Keratinocyte (primary cell): Measurements from ENCODE around the gene TSPAN18. TPM values are rescaled to one million over a fixed set of nuclear protein-coding genes. Genes with fewer than 3 reads are reported as not detected.

ENCODE experiments used
- DNase-seq: peaks from one replicate; pipeline ENCODE4 v3.0.0-alpha.2; 2011; ENCODE audit warnings: low read depth, missing footprints, low spot score
- FAIRE-seq: peaks from 2 replicates; lab custom pipeline; 2011; peaks lifted over from hg19 to GRCh38; lab: Jason Lieb, UNC
- H2AFZ ChIP-seq: 2 replicates; pipeline ENCODE4 v1.6.0; 2012; ENCODE audit warnings: low read length, control low read depth, inconsistent platforms; ENCODE audit not compliant: control insufficient read depth
- H3K27ac ChIP-seq: 2 replicates; pipeline ENCODE4 v1.5.1; 2011; ENCODE audit warnings: low read length; ENCODE audit not compliant: control insufficient read depth, insufficient read depth
- H3K27me3 ChIP-seq: 3 replicates; pipeline ENCODE4 v1.6.0; 2011; ENCODE audit warnings: low read length; ENCODE audit not compliant: control insufficient read depth, insufficient read depth; ENCODE audit errors: extremely low read depth
- H3K36me3 ChIP-seq, 2 experiments: 2 replicates in 1 of 2; 3 replicates in 1 of 2; pipeline ENCODE4 v1.5.1; 2011; ENCODE audit warnings: low read length in 2 of 2, mild to moderate bottlenecking in 1 of 2; ENCODE audit not compliant: control insufficient read depth in 2 of 2, insufficient read depth in 2 of 2; ENCODE audit errors: extremely low read depth in 1 of 2
- H3K4me1 ChIP-seq: 3 replicates; pipeline ENCODE4 v1.5.1; 2011; ENCODE audit warnings: low read length; ENCODE audit not compliant: control insufficient read depth, insufficient read depth; ENCODE audit errors: extremely low read depth
- H3K4me2 ChIP-seq: 3 replicates; pipeline ENCODE4 v1.6.0; 2011; ENCODE audit warnings: low read depth, low read length; ENCODE audit not compliant: control insufficient read depth, insufficient read depth; ENCODE audit errors: extremely low read depth
- H3K4me3 ChIP-seq, 3 experiments: fragments of 200-600 bp in 1 of 3; sonication (generic) in 1 of 3; 2 replicates in 2 of 3; 3 replicates in 1 of 3; pipeline ENCODE4 v1.5.1; 2011 to 2016; ENCODE audit warnings: low read length in 3 of 3, mild to moderate bottlenecking in 3 of 3, control low read depth in 2 of 3, inconsistent platforms in 1 of 3, low read depth in 1 of 3, mixed read lengths in 1 of 3, mixed run types in 1 of 3, moderate library complexity in 1 of 3; ENCODE audit not compliant: control insufficient read depth in 2 of 3, insufficient read depth in 2 of 3; ENCODE audit errors: extremely low read depth in 1 of 3
- H3K79me2 ChIP-seq: 2 replicates; pipeline ENCODE4 v1.6.0; 2012; ENCODE audit warnings: low read length; ENCODE audit not compliant: control insufficient read depth, insufficient read depth
- H3K9ac ChIP-seq: 3 replicates; pipeline ENCODE4 v1.6.0; 2011; ENCODE audit warnings: low read length; ENCODE audit not compliant: control insufficient read depth, insufficient read depth; ENCODE audit errors: extremely low read depth
- H3K9me1 ChIP-seq: 3 replicates; pipeline ENCODE4 v1.6.0; 2011; ENCODE audit warnings: low read length; ENCODE audit not compliant: control insufficient read depth, insufficient read depth; ENCODE audit errors: extremely low read depth
- H3K9me3 ChIP-seq: 2 replicates; pipeline ENCODE4 v1.5.1; 2012; ENCODE audit warnings: low read depth, low read length; ENCODE audit not compliant: control insufficient read depth
- H4K20me1 ChIP-seq: 3 replicates; pipeline ENCODE4 v1.6.0; 2011; ENCODE audit warnings: low read length; ENCODE audit not compliant: control insufficient read depth, insufficient read depth; ENCODE audit errors: extremely low read depth
- EZH2 ChIP-seq: IDR thresholded peaks from one replicate; pipeline ENCODE4 v1.6.1; 2012; ENCODE audit warnings: inconsistent platforms, mild to moderate bottlenecking, low read length, moderate library complexity
- dilution Hi-C: fragments of 300-500 bp; cut with MboI; formaldehyde crosslinking; loops from one replicate; pipeline ENCODE4 v1.7.0; 2020; ENCODE audit warnings: low sequenced_read_pairs; ENCODE audit not compliant: extremely low pct_ligation_motif_present
- polyA plus RNA-seq, 5 experiments: library from polyadenylated mRNA; depleted of rRNA in 3 of 5; stranded (reverse) in 3 of 5; stranded (forward) in 1 of 5; unstranded in 1 of 5; fragments of >200 nt; gene quantifications; 1 replicate in 1 of 5; 2 replicates in 3 of 5; 3 replicates in 1 of 5; pipeline versions ENCODE4 v1.2.1 to v1.2.3, GENCODE V29; 2011 to 2012; ENCODE audit warnings: missing spikeins in 2 of 5, low read depth in 1 of 5, low replicate concordance in 1 of 5
- TF ChIP-seq, protein P1 (sequence below), 3 experiments: IDR thresholded peaks in 1 of 3; conservative IDR thresholded peaks in 1 of 3; optimal IDR thresholded peaks in 1 of 3; 2 replicates in 2 of 3; 3 replicates in 1 of 3; pipeline versions ENCODE3 to v1.5.1; 2011; ENCODE audit warnings: low read length in 3 of 3, mild to moderate bottlenecking in 3 of 3, moderate library complexity in 2 of 3, control low read depth in 1 of 3, inconsistent platforms in 1 of 3; ENCODE audit not compliant: insufficient read depth in 2 of 3; ENCODE audit errors: extremely low read depth in 1 of 3

Gene TSPAN18
- polyA plus RNA-seq, 1 donor (not counting 4 experiments of a cell fraction or from before 2014, with no cell fraction given): not detected

DNA sequence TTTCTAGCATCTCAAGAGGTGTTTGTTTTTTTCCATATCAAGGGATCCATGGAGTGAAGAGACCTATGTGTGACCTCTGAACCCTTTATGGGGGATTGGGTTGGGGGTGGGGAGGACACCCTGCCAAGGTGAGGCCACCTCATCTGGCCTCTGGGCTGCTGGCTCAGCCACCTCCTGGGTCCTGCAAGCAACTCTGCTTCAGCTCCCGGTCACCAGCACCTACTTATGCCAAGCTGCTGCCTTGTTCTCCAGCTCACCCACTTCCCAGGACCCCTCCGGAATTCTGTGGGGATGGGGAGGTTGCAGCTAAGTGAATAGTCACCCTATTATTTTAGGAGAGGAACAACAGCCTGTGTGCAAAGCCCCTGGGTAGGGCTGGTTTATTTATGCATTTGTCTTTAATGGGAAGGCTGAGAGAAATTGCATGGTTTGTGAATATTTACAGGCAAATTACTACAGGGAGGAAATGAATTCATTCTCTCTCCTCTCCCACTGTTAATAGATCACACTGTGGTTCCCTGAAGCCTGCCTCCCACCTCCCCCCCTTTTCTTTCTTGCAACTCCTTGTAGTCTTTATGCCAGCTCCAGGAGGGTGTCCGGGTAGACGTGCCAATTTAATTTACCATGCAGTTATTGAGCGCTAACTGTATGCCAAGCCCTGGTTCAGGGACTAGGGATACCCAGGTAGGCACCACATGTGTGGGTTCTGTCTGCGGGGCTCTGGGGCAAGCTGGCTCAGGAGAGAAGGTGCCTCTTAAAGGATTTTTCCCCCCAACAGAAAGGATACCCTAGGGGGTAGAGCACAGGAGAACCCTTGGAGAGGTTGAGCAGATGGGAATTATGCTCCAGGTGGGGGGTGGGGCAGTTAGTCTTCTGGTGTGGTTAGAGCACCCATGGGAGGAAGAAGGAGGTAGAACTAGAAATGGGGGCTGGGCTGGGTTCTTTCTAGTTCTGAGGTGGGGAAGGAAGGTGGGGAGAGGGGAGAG is 50.7 kb downstream of the TSPAN18 start:
- H3K4me2 ChIP-seq: no peak overlapping the region
- no peaks in the 10 kb centered on the region for H3K4me1 ChIP-seq
- TF ChIP-seq, protein P1, sequence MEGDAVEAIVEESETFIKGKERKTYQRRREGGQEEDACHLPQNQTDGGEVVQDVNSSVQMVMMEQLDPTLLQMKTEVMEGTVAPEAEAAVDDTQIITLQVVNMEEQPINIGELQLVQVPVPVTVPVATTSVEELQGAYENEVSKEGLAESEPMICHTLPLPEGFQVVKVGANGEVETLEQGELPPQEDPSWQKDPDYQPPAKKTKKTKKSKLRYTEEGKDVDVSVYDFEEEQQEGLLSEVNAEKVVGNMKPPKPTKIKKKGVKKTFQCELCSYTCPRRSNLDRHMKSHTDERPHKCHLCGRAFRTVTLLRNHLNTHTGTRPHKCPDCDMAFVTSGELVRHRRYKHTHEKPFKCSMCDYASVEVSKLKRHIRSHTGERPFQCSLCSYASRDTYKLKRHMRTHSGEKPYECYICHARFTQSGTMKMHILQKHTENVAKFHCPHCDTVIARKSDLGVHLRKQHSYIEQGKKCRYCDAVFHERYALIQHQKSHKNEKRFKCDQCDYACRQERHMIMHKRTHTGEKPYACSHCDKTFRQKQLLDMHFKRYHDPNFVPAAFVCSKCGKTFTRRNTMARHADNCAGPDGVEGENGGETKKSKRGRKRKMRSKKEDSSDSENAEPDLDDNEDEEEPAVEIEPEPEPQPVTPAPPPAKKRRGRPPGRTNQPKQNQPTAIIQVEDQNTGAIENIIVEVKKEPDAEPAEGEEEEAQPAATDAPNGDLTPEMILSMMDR (optimal IDR thresholded peaks at IDR 0.05 in 1 of 3, IDR thresholded peaks at IDR 0.05 in 1 of 3, conservative IDR thresholded peaks at IDR 0.05 in 1 of 3; ENCODE audit: extremely low read depth in 1 of 3, insufficient read depth in 2 of 3, low read length in 3 of 3): no peak
- TF ChIP-seq EZH2: no peak
- no peaks in the 10 kb centered on the region for H3K9me3 ChIP-seq
- H3K27ac ChIP-seq: no peak overlapping the region
- no peaks in the 10 kb centered on the region for H3K9me1 ChIP-seq
- H3K27me3 ChIP-seq: peaks cover 9% of the 10 kb centered on the region
- H3K4me3 ChIP-seq: no peak overlapping the region
- no peaks in the 10 kb centered on the region for H3K79me2 ChIP-seq
- no peak for DNase-seq
- FAIRE-seq: no peak
- H2AFZ ChIP-seq: no peak overlapping the region
- H3K36me3 ChIP-seq: no peaks in the 10 kb centered on the region
- dilution Hi-C loops: no loop called here
- H3K9ac ChIP-seq: no peak overlapping the region
- no peaks in the 10 kb centered on the region for H4K20me1 ChIP-seq

DNA sequence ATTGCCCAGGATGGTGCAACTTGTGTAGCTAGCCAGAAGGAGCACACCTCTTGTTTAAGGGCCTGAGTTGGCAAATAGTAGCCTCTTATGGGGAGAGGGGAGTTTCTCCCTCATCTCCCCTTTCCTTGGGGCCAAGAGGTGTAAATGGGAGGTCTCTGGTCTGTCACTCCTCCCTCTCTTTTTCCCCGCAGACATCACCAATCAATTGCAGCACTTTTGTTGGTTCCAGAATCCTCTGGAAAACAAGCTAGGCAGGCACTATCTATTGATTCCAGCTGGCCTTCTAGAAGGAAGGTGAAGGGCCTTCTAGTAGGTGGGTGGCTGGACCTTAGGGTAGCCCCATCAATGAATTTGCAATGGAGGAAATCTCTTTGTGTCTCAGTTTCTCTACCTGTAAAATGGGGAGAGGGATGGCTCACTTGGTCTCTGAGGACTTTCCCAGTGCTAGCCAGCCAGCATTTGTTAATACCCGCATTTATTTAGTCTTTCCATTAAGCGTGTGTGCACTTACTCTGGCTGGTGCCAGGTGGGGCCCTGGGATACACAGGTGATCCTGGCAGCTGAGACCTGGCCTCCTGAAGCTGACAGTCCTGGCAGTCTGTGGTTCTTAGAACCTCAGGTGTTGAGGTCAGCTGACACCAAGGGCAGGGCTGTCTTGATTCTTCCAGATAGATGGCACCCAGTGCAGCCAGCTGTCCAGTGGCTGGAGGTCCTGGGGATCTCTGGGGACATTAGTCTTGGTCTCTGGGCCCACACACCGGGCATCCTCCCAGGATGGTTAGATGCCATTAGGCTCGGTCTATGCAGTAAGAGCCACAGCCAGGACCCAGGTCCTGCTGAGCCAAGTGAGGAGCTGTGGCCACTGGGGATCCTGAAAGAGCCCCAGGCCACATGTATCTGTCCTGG is 51.7 kb downstream of the TSPAN18 start:
- no peaks in the 10 kb centered on the region for H3K4me1 ChIP-seq
- no peak for DNase-seq
- no peak for TF ChIP-seq EZH2
- TF ChIP-seq, protein P1 (optimal IDR thresholded peaks at IDR 0.05 in 1 of 3, IDR thresholded peaks at IDR 0.05 in 1 of 3, conservative IDR thresholded peaks at IDR 0.05 in 1 of 3; ENCODE audit: extremely low read depth in 1 of 3, insufficient read depth in 2 of 3, low read length in 3 of 3): no peak
- H3K9me3 ChIP-seq: no peaks in the 10 kb centered on the region
- no peaks in the 10 kb centered on the region for H3K79me2 ChIP-seq
- no peaks in the 10 kb centered on the region for H3K9me1 ChIP-seq
- no peak overlapping the region for H2AFZ ChIP-seq
- dilution Hi-C loops: no loop called here
- no peak for FAIRE-seq
- H3K27me3 ChIP-seq: peaks cover 9% of the 10 kb centered on the region
- H3K4me3 ChIP-seq: no peak overlapping the region
- H3K9ac ChIP-seq: no peak overlapping the region
- no peaks in the 10 kb centered on the region for H3K36me3 ChIP-seq
- H3K4me2 ChIP-seq: no peak overlapping the region
- no peak overlapping the region for H3K27ac ChIP-seq
- no peaks in the 10 kb centered on the region for H4K20me1 ChIP-seq
